GM18517 (cell line): ENCODE data around the gene PARG.
"Not testable (repeated sequence)": the region's sequence is repeated elsewhere in the genome, so short reads cannot be mapped to it uniquely, and the experiment has no call there.

Source experiments
- ATAC-seq: cut with Tn5 transposase; IDR thresholded peaks from one replicate; pipeline ENCODE4 v1.9.1; 2021; ENCODE audit warnings: mild to moderate bottlenecking, moderate library complexity; ENCODE audit not compliant: unreplicated experiment

Gene PARG

DNA sequence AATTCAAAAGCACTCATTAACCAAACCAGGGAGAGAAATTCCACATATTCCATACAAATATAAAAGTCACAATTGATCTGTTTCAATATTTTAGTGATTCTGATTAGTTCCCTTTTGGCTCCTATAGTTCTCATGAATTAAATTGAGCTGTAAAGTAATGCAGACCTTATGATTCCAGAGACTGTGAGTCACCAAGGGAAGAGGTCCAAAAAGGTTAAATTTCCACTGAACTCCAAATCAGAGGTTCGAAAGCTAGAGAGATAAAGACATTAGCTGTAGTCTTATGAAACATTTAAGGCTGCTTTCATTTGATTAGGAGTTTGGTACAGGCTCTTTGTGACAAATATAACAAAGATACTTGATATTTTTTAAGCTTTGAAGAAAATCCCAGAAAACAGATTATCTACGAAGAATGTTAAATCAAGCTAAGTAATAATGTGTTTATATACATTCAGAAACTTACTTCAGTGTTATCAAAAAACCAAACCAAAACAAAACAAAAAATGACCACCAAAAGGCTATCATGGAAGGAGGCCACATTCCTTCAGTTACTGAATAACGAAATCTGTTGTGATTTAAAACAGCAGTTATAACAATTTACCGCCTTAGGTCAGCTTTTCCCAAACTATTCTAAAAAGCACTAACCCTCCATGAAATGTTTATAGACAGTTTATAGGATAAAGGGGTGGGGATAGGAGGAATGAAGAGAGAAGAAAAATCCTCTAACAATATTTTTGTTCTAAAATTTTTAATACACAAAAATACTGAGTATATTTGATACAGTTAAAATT, 33.3 kb downstream of the PARG start:
- not testable (repeated sequence) for ATAC-seq

DNA sequence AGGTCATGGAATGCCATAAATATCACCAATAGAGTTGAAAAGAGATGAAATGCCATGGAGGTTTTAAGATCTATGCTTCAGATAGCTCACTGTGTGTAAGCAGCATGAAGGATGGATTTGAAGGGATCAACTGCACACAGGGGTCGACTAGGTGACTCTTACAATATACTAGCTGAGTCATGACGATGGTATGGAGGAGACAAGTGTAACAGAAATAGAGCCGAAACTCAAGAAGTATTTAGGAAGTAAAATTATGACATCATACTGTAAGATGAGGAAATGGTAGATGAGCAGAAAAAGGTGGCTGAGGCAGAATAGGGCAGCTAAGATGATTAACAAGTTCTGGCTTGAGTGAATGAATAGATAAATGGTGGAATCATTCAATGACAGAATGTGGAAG, 38.0 kb downstream of the PARG start:
- not testable (repeated sequence) for ATAC-seq

DNA sequence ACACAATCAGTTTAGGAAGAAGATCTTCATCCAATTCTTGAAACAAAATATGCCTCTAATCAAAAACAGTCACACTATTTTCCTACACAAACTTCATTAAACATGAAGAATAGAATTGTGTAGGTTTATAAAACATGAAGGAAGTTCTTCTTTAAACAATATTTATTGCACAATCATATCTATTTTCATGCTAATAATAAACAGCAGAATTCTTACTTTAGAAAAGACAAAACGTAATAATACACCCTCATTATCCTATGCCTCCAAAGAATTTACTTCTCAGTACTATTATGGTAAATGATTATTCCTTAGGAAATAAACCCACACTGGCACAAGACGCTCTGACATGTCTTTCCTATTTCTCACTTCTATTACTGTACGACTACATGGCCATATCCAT, 41.4 kb downstream of the PARG start:
- ATAC-seq: not testable (repeated sequence)

DNA sequence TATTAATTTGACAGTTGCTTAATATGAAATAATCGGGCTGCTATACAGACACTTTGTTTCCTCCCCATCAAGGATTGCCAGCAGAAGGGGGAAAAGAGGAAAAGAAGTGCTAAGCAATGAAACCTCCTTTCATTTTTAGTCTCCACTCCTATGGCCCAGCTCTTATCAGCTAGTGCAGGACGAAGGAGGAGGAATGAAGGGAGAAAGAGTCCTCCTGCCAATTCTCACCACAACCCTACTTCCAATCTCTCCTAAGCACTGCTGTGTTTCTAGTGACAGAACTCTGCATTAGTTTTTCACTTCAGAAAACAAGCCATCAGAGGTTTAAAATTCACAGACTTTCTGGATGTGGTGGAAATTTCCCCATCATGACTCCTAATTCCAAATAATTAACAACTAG, 41.8 kb downstream of the PARG start:
- ATAC-seq: not testable (repeated sequence)

DNA sequence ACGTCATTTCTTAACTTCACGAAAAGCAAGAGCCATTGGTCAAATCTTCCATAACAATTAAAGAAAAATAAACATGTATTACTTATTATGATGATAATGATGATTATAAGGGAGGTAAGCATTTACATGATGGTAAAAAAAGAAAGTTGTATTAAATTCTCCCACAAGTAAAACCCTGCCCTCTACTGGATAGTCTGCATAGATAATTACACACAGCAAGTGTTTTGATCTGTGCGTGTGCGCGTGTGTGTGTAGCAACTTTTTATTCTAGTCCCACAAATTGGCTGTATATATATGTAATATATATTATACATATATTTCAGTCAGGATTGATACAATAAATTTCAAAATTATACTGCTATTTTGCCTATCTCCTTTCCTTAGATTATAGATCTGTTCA, 51.8 kb downstream of the PARG start:
- ATAC-seq: not testable (repeated sequence)

DNA sequence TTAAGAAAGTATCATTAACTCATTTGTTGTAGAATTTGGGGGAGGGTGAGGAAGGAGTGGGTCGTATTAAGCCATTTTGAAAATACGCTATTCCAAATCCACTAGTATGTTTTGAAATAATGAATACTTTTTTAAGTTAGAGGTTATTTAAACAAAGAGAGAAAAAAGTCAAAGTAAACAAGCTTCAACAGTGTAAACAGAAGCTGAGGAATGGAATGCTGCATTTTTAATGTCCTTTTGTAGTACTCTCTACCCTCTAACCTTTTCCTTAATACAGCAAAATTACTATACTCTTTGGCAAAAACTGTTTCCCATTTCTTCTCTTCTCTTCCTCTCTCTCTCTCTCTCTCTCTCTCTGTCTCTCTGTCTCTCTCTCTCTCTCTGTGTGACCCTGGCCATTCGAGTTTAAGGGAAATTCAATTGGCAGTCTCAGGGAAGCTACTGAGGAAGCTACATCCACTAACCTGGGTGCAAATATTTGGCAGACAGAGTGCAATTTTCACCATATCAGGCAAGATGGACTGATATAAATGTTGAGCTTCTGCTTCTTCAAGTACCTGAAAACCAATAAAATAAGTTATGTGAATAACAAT, 57.0 kb downstream of the PARG start:
- not testable (repeated sequence) for ATAC-seq

DNA sequence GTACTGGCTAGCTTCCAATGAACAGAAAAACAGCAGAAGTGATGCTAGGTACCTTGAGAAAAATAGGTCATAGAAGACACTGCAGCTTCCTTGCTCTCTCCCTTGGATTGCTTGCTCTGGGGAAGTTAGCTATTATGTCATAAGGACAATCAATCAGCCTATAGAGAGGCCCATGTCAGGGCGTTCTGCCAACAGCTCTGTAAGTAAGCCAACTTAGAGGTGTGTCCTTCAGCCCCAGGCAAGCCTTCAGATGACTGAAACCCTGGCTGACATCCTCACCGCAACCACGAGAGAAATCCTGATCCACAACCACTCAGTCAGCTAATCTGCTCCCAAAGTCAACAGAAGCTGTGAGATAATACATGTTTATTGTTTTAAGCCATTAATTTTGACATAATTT, 58.0 kb downstream of the PARG start:
- ATAC-seq: not testable (repeated sequence)

DNA sequence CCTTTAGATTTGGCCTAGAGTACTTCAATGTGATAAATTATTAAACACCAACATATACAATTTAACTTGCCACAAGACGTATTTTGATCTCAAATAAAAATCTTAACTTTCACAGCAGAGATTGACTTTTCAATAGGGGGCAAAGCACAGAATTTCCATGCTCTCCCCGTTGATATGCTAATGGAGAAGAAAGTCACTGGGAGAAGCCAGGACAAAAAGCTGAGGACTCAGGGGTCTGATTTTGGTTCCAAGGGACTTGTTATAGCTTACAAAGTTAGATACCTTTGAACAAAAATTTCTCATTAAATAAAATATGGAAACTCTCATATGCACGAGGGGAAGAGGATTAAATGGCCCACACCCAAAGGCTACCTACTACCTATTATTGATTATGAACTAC, 59.5 kb downstream of the PARG start:
- ATAC-seq: not testable (repeated sequence)

DNA sequence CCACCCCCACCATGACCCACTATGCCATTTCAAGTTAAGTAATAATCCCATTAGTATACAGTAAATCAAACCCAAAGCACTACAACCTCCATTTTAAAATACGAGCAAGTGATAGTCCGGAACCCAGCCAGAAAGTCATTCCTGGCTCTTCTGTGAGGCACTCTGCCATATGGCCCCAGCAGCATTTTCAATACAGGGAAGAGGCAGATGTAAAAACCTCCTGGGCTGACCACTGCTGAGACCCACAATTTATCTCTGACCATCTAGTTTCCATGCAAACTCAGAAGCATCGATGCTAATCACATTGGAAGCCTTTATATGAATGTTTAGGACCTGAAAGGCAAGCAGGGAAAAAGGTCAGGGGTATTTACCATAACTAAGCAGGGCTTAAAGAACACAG, 69.1 kb downstream of the PARG start:
- not testable (repeated sequence) for ATAC-seq

DNA sequence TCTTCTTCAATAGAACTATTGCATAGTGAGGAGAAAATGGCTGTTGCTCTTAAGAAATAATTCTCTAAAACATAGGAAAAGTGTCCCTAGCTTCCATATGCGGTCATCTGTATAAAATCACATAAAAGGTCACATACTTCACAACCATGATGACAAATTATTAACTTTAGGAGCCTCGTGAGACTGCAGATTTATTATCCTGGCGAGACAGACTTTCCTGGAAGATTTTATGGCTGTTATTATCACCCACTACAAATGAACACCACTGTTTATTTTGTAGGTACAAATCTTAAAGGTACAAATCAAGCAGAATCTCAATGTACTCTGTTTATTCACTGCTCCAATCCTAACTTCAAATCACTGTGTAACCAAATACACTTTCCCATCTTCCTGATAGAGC, 70.4 kb downstream of the PARG start:
- not testable (repeated sequence) for ATAC-seq

DNA sequence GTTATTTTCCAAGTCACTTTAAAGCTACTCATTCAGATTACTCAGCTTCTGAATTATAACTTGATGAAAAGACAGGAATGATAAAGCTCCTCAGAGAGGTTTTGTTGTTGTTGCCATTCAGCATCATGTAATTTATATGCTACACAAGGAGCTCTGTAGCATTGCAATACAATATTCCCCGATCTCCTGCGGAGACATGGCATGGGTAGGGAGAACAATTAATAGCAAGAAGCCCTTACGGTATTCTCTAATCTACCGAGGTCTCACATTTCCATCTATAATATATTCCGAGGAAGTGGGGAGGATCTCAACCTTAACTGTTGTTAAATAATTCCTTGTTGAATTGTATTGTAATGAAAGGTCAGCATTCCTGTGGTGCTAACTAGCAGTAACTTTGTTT, 81.9 kb downstream of the PARG start:
- not testable (repeated sequence) for ATAC-seq

DNA sequence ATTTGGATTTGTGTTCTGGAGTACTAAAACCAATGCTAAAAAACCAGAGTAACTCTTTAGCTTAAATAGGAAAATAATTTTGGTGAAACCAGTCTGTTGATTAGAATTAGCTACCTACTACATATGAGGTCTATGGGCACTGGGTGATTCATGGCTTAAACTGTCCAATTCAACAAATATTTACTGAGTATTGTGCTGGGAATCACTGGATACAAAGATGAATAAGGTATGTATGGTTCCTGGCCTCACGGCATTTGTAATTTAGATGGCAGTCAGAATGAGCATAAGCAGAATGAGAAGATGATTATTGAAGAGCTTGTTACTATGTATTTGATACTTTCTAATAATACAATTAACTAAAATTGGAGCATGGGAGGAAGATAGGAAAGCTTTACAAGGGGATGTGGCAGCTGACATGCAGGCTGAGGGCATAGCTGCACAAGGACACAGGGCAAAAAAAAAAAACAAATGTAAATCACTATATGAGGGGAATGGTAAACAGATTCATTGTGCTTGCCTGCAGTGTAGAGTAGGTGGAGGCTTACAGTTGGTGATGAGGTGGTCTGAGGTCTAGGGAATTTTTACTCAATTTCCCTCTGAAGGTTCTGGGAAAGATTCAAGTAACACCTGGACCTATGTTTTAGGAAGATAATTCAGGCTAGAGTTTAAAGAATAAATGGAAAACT, 83.0 kb downstream of the PARG start:
- ATAC-seq: not testable (repeated sequence)

DNA sequence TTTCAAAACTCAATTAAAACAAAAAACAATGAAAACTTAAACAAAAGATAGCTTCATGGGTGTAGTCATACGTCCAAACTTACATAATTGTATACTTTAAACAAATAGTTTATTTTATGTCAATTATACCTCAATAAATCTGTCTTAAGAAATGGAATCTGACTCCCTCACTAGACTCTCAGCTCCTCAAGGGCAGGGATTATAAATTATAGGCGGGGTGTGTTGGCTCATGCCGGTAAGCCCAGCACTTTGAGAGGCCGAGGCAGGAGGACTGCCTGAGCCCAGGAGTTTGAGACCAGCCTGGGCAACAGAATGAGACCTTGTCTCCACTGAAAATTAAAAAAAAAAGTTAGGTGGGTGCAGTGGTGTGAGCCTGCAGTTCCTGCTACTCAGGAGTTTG, 92.3 kb downstream of the PARG start:
- not testable (repeated sequence) for ATAC-seq

DNA sequence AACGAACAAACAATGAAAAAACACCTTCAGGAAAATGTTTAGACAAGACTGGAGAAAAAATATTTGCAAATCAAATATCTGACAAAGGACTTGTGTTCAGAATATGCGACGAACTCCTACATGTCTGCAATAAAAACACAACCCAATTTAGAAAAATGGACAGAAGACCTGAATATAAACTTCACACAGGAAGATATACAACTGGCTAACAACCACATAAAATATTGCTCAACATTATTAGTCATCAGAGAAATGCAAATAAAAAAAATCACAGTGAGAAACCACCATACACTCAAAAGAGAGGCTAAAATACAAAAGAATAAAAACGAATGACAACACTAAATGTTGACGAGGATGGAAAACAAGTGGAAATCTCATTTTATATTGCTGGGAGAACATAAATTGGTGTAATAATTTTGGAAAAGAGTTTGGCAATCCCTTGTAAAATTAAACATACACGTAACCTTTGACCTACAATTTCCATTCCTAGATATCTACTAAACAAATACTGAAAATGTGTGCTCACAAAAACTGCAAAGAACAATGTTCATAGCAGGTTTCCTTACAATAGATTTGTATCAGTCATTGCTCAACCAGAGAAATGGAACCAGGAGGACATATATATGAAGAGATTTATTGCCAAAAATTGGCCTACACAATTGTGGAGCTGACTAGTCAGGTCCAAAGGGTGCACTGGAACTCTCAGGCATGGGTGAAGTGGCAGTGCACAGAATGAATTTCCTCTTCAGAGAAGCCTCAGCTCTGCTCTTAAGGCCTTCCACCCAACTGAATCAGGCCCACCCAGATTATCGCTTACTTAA, 96.8 kb downstream of the PARG start:
- ATAC-seq: no peak

DNA sequence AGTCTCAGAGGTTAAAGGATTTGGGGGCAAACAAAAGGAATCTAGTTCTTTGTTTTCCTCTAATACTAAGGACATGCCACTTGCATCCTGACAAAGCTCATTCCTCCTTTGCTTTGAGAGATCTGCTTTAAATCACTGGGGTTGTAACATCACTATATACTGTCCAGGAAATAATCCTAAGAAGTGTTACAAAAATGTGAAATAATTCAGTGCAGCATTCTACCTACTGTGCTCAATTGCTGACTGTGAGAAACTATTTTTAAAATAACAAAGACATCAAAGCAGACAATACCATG, 99.5 kb downstream of the PARG start:
- not testable (repeated sequence) for ATAC-seq

DNA sequence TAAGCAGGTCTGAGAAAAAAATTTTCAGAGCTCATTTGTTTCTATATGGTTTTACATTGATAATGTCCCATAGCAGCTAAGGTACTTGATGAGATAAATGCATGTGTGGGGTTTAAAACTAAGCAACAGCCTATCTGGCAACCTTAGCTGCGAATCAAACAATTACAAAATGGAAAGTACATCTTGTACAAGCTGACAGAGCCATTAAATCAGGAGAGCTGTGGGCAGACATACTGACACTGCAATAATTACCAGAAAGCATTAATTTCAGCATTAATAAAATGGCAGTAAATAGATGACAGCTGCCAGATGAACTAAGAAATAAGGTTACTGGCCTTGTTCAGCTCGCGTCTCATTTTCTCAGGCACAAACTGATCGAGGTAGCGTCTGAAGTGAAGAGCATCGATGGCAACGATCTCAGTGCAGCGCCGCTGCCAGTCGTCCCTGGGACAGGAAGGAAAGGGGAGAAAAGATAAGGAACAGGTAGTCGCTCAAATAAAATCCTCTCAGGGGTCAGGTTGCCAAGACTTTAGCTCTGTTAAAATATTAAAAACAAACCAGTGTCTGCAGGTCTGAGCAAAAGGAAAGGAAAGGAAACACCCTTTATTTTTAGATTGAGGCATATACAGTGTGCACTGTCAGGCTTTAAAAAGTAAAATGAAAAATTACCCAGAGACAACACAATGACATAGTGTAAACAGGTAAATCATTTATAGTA, 100.1 kb downstream of the PARG start:
- no peak for ATAC-seq

DNA sequence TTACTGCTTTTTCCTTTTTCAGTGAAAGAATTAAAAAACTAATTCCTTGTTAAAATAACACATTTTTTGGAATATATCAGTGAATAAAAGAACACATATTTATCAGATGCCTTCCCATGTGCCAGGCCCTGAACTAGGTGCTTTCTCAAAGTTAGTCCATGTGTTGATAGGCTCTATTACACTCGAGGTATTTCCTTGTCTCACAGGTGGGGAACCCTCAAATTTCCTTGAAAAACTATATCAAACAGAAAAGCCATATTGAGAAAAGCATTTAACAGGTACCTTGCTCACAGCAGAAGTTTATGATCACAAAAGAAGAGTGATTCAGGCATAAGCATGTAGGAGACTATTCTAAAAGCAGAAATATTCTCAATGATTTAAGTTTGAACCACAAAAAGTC, 104.1 kb downstream of the PARG start:
- ATAC-seq: no peak

DNA sequence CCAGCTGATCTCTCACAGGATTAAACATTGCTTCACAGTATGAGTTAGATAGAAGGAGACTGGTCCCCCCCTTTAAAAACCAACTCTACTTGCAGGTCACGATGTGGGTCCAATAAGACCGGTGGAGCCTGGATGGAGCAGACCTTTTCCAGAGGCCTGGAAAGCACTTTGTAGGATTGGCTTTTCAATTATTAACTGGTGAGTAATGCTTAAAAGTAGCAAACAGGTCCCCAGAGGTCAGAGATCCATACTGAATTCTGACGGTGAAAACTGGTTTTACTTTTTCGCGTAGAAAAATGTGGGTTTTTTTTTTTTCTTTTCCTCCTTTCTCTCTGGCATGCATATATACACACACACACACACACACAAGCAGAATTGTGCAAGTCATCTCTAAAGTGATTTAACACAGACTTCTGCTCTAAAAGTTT, 104.8 kb downstream of the PARG start:
- no peak for ATAC-seq

DNA sequence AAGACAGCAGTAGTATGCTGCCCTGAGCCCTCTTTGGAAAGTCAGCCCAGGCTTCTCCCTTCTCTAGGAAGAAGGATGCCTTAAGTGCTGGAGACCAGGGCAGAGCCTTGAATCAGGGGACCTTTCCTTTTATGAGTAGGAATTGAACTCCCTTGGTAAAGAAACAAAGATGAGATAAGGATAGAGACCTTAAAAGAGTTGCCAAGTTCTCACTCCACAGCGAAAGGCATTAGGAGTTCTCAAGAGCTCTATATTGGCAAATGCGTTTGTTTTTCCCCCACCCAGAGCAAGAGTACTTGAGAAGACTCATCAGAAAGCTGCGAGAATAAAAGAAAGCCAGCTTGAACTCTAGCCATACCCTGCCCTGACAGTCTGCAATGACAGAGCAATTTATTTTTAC, 106.9 kb downstream of the PARG start:
- ATAC-seq: no peak

DNA sequence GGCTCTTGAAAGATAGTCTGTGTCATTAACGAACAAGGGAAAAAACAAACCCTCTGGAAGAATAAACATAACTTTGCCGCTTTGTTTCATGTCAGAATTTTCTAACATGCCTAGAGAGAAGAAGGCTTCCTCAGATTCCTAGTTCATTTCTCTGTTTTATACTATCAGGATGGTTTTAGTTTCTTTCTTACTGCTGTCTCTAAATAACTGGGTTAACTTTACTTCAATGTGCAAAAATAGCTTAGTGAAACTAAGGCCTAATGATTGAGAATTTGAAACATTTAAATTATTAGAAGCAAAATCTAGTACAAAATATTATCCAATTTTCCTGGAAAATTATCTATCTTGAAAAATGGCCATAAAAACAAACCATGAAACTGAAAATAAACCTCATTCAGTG, 107.6 kb downstream of the PARG start:
- no peak for ATAC-seq

DNA sequence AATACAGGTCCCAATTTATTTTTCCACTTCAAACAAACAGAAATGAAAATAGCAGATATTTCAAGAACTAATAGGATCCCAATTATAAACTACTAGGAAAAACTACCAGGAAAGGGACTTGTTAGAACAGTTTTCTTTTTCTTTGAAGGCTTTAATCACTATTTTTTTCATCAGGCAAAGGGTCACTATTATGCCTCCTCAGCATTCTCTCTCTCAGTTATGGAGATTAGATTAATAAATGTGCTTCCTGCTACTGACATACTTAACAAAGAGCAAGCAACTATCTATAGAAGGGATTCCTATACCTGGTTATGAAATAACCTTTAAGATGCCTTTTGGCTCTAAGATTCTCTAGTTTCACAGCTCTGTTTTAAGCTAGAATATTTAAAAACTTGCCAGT, 108.7 kb downstream of the PARG start:
- ATAC-seq: no peak
